Stimulated activated CD4-positive, alpha-beta T cell treated with anti-CD3 and anti-CD28 coated beads, Interleukin-15, amount 100 ng/mL, for 48 hours (primary cell): ENCODE results near the gene TAF11.
"Not testable (repeated sequence)": the region's sequence is repeated elsewhere in the genome, so short reads cannot be mapped to it uniquely, and the experiment has no call there.

Experiments used
- DNase-seq, 2 donors: peaks; one replicate each; pipeline ENCODE4 v3.0.0-alpha.2; 2020; ENCODE audit warnings: low read depth in 2 of 2

TAF11 gene

GRCh38 chr6:34865107-34865506 is 22.7 kb downstream of the TAF11 start:
- no peak for DNase-seq

DNA sequence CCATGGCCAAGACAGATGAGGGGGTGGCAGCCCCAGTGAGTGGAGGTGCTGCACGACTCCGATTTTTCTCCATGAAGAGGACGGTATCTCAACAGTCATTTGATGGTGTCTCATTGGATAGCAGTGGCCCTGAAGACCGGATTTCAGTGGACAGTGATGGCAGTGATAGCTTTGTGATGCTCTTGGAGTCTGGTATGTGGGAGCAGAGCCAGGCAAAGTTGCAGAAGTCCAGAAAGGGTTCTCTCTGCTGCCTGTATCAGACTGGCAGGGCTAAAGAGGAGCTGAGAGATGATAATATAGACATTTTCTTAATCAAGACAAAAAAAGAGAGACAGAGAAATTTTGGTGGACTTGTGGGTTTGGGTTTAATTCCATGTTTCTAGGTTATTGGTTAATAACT is 23.8 kb downstream of the TAF11 start:
- no peak for DNase-seq

- DNase-seq = no peak
Measured at GRCh38 chr6:34860776-34861175, 27.1 kb downstream of the TAF11 start.

DNA sequence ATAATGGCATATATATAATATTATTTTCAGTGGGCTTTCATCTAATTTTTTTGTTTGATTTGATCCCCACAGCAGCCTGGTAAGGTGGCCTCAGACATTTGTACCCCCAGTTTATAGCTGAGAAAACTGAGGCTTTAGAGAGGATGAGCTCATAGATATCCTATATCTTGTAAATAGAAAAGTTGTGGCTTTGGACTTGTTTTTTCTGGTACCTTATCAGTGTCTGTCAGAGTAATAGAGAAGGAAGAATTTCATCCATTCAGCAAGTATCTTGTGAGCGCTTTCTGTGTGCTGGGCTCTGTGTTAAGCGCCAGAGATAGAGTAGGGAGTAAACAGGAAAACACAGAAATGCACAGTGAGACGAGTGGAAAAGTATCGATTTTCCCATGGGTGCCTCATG is 27.9 kb downstream of the TAF11 start:
- DNase-seq = no peak

DNA sequence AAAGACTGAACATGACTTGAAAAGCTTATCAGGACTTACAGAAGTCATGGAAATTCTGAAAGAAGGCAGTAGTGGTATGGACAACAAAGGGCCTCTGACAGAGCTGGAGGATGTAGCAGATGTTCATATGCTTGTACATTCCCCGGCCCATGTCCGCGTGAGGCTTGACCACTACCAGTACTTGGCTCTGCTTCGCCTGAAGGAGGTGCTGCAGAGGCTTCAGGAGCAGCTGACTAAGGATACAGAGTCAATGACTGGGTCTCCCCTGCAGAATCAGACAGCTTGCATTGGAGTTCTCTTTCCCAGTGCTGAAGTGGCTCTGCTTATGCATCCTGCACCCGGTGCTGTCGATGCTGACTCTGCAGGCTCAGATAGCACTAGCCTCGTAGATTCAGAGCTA is 29.2 kb downstream of the TAF11 start:
- no peak for DNase-seq

DNA sequence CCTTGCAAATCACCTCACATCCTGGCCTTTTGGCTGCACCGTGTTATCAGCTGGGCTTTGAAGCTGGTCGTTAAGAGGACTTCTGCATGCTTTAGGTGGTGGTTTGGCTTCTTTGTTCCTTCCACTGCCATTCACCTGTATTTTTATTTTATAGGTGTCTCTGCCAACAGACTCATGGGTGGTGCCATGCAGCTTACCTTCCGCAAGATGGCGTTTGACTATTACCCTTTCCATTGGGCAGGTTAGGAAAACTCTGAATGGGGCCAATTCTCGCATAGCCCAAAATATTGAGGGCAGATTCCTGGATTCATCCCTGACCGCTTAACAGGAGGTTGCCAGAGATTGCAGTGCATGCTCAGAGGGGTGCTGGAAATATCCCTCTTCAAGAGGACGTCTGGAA is 32.4 kb downstream of the TAF11 start:
- DNase-seq = no peak

GRCh38 chr6:34852406-34853085 is 35.3 kb downstream of the TAF11 start:
- no peak for DNase-seq

GRCh38 chr6:34851361-34851760 is 36.5 kb downstream of the TAF11 start:
- no peak for DNase-seq

DNA sequence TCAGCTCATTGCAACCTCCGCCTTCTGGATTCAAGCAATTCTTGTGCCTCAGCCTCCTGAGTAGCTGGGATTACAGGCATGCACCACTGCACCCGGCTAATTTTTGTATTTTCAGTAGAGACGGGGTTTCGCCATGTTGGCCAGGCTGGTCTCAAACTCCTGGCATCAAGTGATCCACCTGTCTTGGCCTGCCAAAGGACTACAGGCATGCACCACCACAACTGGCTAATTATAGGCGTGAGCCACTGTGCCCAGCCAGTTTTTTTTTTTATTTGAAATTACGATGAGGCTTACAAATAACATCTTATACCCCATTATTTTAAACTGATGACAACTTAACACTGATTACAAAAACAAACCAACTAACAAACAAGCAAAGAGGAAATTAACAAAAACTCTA is 38.8 kb downstream of the TAF11 start:
- not testable (repeated sequence) for DNase-seq

GRCh38 chr6:34839666-34840352 is 48.0 kb downstream of the TAF11 start:
- no peak for DNase-seq

- DNase-seq = no peak
Measured at GRCh38 chr6:34837528-34837927, 50.3 kb downstream of the TAF11 start.

DNA sequence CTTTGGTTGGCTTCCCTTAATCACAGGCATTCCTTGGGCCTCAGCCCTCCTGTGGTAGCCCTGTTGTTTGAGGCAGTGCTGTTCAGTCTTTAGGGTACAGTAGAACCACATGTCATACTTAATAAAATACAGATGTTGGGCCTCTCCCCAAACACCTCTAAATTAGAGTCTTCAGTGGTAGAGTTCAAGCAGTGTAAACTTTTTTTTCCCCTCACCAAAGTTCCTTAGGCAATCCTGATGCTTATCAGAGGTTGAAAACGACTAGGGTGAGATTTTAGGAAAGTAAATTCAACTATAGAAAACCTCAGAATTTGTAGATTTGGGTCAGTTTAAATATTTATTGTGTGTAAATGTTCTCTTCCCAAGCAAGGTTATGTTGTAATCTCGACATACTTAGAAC is 51.4 kb downstream of the TAF11 start:
- no peak for DNase-seq

DNA sequence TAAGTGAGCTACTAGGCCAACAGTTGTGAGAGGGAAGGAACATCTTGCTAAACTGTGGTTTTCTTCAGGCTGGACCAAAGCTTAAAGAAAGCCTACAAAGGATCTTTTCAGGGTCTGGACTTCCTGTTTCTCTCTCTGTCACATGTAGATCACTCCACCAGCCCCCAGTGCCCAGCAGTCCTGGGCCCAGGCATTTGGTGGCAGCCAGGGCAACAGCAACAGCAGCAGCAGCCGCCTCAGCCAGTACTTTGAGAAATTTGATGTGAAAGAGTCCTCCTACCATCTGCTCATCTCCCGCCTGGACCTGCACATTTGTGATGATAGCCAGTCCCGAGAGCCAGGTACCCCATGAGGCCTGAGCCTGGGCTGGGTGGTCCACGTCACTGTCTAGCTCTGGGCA is 51.8 kb downstream of the TAF11 start:
- DNase-seq = no peak

GRCh38 chr6:34834789-34835518 is 52.9 kb downstream of the TAF11 start:
- DNase-seq = no peak

- DNase-seq = no peak
Measured at GRCh38 chr6:34832942-34833341, 54.9 kb downstream of the TAF11 start.

DNA sequence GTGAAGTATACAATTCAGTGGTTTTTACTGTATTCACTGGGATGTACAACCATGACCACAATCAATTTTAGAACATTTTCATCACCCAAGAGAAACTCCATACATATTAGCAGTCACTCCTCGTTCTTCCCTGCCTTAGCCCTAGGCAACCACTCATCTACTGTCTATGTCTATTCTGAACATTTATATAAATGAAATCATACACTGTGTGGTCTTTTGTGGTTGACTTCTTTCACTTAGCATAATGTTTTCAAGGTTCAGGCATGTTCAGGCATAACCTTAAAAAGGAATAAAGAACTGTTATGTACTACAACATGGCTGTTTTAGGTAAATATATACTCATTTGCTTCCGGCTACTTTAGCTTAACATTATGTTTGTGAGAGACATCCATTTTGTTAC is 58.7 kb downstream of the TAF11 start:
- DNase-seq = no peak
